GM19351 (cell line): ENCODE results near the gene ZBTB3.
"Not testable (repeated sequence)": the region's sequence is repeated elsewhere in the genome, so short reads cannot be mapped to it uniquely, and the experiment has no call there.

Source experiments
- ATAC-seq: cut with Tn5 transposase; IDR thresholded peaks from one replicate; pipeline ENCODE4 v1.9.1; 2021; ENCODE audit warnings: mild to moderate bottlenecking, moderate library complexity; ENCODE audit not compliant: unreplicated experiment

The ZBTB3 gene

DNA sequence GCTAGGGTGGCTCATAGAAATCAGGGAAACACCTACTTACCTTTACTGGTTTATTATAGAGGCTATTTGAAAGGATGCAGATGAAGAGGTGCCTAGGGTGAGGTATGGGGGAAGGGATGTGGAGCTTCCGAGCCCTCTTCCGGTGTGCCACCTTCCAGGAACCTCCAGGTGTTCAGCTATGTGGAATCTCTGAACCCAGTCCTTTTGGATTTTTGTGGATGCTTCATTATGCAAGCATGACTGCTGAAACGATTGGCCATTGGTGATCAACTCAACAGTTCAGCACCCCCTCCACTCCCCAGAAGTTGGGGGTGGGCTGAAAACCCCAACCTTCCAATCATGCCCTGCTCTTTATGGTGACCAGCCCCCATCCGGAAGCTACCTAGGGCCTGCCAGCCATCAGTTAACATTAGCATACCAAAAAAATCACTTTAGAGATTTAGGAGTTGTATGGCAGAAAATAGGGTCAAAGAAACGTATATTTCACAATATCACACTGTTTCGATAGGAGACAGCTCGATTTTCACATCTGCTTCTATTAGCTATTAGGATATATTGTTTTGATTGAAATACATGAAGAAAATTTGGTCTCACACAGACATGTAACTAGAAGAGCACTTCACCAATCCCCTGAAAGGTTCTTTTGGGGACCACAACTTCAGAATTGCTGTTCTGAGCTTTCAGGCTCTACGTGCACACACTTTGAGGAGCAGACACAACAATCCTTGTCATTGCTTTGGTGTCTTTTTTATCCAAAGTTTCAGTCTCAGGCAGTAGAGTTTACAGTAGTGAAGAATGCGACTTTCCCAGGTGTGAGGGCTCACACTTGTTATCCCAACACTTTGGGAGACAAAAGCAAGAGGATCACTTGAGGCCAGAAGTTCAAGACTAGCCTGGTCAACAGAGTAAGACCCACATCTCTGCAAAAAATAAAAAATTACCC lies 4.2 kb upstream of the ZBTB3 start:
- no peak for ATAC-seq

DNA sequence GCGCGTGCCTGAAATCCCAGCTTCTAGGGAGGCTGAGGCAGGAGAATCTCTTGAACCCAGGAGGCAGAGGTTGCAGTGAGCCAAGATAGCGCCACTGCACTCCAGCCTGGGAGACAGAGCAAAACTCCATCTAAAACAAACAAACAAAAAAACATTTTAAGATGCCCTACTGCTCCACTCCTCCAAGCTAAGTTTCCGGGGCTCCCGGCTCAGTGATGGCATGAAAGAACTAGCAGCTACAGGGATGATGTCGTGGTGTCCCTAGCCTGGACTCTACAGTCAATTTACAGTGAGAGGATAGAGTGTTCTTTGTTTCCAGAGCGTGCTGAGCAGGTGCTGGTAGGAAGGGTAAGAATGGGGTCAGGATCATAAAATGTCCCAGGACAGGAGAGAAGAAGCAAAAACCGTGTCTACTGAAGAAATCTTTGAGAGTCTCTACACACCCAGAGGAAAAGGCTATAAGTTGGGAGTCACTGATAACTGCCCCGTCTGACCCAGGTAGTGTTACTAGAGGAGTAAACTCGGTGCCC lies 1.2 kb upstream of the ZBTB3 start:
- no peak for ATAC-seq

DNA sequence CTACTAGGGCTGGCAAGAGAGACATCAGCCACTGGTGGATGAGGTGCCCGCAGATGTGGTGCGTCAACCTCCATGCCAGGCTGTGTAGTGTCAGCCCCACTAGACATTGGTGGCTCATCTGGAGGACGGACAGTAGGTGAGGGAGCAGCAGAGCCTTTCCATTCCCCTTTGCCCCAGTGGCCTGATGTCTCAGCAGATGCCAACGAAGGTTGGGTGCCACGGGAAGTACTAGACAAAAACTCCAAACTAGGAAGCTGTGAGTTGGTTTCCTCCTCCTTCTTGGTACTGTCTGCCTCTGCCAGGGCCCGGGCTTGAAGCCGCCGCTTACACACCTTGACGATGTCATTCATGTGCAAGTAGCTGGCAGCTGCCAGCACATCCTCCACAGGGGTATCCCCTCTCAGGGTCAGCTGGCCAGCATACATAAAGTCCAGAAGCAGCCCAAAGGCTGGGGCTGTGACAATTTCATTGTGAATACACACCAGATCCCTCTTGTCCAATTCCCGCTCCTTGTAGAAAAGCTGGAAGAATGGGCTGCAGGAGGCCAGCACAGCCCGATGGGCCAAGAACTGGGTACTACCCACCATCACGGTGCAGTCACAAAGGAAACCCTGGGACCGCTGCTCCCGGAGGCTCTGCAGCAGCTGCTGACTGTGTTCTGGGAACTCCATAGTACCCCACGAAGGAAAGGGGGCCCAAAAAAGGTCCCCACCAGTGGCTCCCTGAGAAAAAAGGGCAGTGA lies 795 bp downstream of the ZBTB3 start:
- peak; percentile 3 for ATAC-seq

DNA sequence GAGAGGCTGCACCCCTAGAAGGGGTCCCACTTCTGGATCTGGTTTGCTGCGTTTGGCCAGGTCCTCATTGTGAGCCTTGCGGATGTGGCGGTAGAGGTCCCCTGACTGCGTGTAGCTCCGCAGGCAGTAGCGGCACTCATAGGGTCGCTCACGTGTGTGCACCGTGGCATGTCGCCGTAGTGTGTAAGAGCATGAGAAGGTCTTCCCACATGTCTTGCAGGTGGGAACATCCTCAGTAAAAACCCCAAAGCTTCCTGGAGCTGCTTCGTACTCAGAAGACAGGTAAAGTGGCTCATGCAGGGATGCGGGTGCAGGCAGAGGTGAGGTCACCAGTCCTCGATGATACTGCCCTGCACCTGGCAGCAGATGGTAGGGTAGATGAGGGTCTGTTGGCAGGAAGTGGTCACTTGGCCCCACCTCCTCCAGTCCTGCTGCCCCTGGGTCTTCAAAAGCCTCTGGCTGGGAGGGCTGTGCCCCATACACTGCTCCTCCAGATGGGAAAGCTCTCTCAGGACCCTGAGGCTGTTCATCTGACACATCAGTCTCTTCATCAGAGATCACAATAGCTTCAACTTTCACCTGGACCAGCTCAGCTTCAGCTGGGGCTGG lies 1.7 kb downstream of the ZBTB3 start:
- no peak for ATAC-seq

GRCh38 chr11:62749931-62750330 lies 4.0 kb downstream of the ZBTB3 start:
- not testable (repeated sequence) for ATAC-seq

DNA sequence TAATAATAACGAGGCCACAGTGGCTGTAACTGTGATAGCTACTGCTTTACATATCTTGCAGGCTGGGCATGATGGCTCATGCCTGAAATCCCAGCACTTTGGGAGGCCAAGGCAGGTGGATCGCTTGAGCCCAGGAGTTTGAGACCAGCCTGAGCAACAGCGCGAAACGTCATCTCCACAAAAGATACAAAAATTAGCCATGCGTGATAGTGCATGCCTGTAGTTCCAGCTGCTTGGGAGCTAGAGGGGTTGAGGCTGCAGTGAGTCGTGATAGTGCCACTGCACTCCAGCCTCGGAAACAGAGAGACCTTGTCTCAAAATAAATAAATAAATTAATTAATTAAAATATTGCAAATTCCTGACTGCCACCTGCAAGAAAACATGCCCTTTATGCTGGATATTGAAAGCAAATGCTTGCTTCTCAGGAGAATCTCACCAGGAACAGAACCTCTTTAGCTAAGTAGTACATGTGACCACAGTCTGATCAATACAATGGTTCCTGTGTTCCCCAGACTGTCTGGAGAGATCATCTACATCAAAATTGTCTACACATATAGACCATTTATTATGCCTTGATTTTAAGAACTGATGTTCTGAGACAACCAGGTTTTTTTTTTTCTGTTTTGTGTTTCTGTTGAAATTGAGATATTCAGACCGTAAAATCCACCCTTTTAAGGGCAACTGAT lies 6.3 kb downstream of the ZBTB3 start:
- no peak for ATAC-seq

- no peak for ATAC-seq
Observed at GRCh38 chr11:62737196-62737595, 16.8 kb downstream of the ZBTB3 start.

GRCh38 chr11:62732830-62733229 lies 21.1 kb downstream of the ZBTB3 start:
- no peak for ATAC-seq

DNA sequence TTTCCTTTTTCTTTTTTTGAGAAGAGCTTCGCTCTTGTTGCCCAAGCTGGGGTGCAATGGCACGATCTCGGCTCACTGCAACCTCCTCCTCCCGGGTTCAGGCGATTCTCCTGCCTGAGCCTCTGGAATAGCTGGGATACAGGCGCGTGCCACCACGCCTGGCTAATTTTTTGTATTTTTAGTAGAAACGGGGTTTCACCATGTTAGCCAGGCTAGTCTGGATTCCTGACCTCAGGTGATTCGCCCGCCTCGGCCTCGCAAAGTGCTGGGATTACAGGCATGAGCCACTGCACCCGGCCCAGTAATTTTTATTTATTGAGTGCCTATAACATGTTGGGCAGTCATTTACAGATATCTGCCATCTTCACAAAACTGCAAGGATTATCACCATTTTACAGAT lies 23.9 kb downstream of the ZBTB3 start:
- ATAC-seq: not testable (repeated sequence)

DNA sequence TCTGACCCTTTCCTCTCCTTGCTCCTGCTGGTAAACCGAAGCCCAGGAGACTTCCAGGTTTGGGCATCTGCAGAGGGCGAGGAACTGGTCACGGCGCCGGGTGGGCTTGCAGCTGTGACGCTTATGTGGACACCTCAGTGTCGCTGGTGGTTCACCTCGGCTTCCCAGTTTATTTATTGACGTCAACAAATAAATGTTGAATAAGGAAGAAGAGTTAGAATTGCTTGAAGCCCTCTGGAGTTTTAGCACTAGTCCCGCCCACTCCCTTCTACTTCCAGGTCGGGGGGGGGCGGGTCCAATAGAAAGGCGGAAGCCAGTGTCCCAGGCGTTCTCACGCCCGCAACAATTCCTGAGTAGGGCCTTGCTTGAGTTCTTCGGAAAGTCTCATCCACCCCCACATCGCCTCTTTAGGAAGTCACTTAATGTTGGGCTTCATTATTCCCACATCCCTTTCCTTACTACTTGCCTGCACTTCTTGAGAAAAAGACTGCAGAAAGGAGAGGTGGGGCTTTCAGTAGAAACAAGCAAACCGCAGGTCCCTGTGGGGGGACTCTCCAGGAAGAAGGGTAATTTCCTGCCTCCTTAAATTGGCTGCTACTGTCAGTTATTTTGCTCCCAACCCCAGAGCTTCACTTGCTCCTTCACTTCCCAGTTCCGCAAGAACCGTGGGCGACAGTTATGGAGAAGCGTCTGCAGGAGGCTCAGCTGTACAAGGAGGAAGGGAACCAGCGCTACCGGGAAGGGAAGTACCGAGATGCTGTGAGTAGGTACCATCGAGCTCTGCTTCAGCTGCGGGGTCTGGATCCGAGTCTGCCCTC lies 25.6 kb downstream of the ZBTB3 start, which contains the start of gene TTC9C:
Gene TTC9C, plus strand, starts transcription at position 316 of the 818 bp plus-strand sequence. Its CDS starts 363 bp downstream, at position 679.
- no peak for ATAC-seq

DNA sequence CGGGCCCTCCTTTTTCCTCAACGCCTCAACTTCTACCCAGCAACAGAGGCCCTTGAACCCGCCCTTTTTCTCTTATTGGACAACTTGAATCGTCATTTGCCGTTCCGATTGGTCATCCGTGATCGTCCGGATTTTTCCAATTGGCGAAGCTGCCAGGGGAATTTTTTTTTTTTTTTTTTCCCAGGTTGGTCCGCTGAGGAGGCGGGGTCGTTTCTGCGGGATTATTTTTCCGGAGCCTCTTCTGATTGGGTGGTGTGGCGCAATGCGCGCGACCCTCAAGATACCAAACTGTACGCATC lies 26.1 kb downstream of the ZBTB3 start:
- ATAC-seq: peak; percentile 45

- ATAC-seq: peak; percentile 65
Observed at GRCh38 chr11:62727165-62727871, 26.6 kb downstream of the ZBTB3 start, which contains the start of gene HNRNPUL2. TSS of gene HNRNPUL2 (minus strand) at chr11:62727457. CDS start at chr11:62727156, 301 bp downstream.

DNA sequence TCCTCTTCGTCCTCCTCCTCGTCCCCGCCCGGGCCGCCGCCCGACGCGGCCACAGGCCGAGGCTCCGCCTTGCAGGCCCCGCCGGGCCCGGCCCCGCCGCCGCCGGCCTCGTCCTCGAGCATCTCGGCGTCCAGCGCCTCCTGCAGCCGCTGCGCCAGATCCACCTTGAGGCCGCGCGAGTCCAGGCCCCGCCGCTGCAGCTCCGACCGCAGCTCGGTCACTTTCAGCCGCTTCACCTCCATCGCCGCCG lies 27.1 kb downstream of the ZBTB3 start:
- ATAC-seq: peak; percentile 9

- ATAC-seq: no peak
Observed at GRCh38 chr11:62726156-62726914, 27.6 kb downstream of the ZBTB3 start.

DNA sequence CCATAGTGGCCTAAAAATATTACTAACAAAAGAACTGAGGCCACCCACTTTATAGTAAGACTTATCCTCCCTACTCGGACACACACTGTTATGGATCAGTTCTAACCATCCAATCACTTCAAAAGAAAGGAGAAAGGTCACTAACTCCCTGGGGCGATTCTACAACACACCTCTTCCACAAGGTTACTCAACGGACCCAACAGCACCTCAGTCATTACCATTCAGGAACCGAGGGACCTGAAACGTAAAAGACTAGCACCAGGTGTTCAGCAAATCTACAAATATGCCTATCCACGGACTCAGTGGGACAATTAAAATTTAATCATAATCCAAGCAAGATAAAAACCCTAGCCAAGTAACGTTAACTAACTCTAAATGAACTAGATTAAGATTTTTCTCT lies 28.3 kb downstream of the ZBTB3 start:
- ATAC-seq: no peak

DNA sequence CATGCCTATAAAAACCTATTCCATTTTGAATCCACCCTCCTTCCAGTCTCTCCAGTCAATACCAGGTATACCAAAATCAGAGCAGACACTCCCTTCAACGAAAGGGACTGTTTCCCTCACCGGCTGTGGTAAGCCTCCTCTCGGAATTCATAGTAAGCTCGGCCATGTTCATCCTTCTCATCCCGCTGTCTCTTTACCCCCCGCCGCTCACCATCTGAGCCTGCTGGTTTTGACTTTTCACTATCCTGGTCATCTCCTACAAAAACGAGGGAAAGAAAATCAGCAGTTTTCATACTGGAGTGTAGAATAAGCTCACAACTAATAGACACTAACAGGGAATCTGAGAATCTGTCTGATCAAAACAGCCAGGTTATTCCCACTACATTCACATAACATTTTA lies 29.8 kb downstream of the ZBTB3 start:
- ATAC-seq: no peak

- no peak for ATAC-seq
Observed at GRCh38 chr11:62721994-62722393, 32.0 kb downstream of the ZBTB3 start.

GRCh38 chr11:62719302-62719978 lies 34.5 kb downstream of the ZBTB3 start:
- no peak for ATAC-seq
